Neural cell (in vitro differentiated cells): ENCODE results near the gene HS3ST3A1. TPM values are rescaled to one million over a fixed set of nuclear protein-coding genes. Genes with fewer than 3 reads are reported as not detected.

ENCODE experiments used
- H2AFZ ChIP-seq: fragments of 200-600, 300-800 bp; sonication (generic), shearing (Covaris generic); 2 replicates; pipeline ENCODE4 v1.6.0; 2014; ENCODE audit warnings: low read depth, mild to moderate bottlenecking, antibody characterized with exemption, low read length, moderate library complexity
- H3F3A ChIP-seq: fragments of 200-600 bp; shearing (Covaris generic); 2 replicates; pipeline ENCODE4 v1.6.1; 2016; ENCODE audit warnings: mild to moderate bottlenecking, moderate library complexity, mixed read lengths, antibody characterized with exemption, low read length; ENCODE audit not compliant: insufficient read depth, poor library complexity, severe bottlenecking
- H3K27ac ChIP-seq: fragments of 200-600, 300-800 bp; sonication (generic), shearing (Covaris generic); 2 replicates; pipeline ENCODE4 v1.5.1; 2014; ENCODE audit warnings: mild to moderate bottlenecking, low read length, moderate library complexity
- H3K27me3 ChIP-seq: fragments of 300-800, 200-600 bp; sonication (generic), shearing (Covaris generic); 2 replicates; pipeline ENCODE4 v1.6.0; 2014; ENCODE audit warnings: mild to moderate bottlenecking, low read depth, low read length, moderate library complexity; ENCODE audit not compliant: insufficient read depth
- H3K36me3 ChIP-seq: fragments of 300-800, 200-600 bp; sonication (generic), shearing (Covaris generic); 2 replicates; pipeline ENCODE4 v1.5.1; 2014; ENCODE audit warnings: mild to moderate bottlenecking, antibody characterized with exemption, low read length, moderate library complexity; ENCODE audit not compliant: insufficient read depth
- H3K4me2 ChIP-seq: fragments of 300-800, 200-600 bp; sonication (generic), shearing (Covaris generic); 2 replicates; pipeline ENCODE4 v1.6.0; 2014; ENCODE audit warnings: mild to moderate bottlenecking, low read length
- H3K4me3 ChIP-seq: fragments of 300-800, 200-600 bp; sonication (generic), shearing (Covaris generic); 2 replicates; pipeline ENCODE4 v1.5.1; 2014; ENCODE audit warnings: mild to moderate bottlenecking, low read length, moderate library complexity
- H3K79me2 ChIP-seq: fragments of 200-600 bp; shearing (Covaris generic); replicated peaks from 2 replicates; pipeline ENCODE4 v1.6.0; 2014; ENCODE audit warnings: mild to moderate bottlenecking, low read length, moderate library complexity; ENCODE audit not compliant: insufficient read depth
- H3K9ac ChIP-seq: fragments of 300-800, 200-600 bp; sonication (generic), shearing (Covaris generic); 2 replicates; pipeline ENCODE4 v1.6.1; 2016; ENCODE audit warnings: mild to moderate bottlenecking, low read length, mixed read lengths
- H3K9me2 ChIP-seq: fragments of 200-600 bp; shearing (Covaris generic); 2 replicates; pipeline ENCODE4 v1.6.1; 2016; ENCODE audit warnings: mild to moderate bottlenecking, low read length, mixed read lengths; ENCODE audit not compliant: insufficient read depth
- H3K9me3 ChIP-seq: fragments of 200-600, 300-800 bp; sonication (generic), shearing (Covaris generic); 2 replicates; pipeline ENCODE4 v1.6.1; 2016; ENCODE audit warnings: mild to moderate bottlenecking, mixed run types, low read length, moderate library complexity, mixed read lengths
- H4K20me1 ChIP-seq: fragments of 200-600 bp; shearing (Covaris generic); 2 replicates; pipeline ENCODE4 v1.6.1; 2016; ENCODE audit warnings: mild to moderate bottlenecking, mixed run types; ENCODE audit not compliant: insufficient read depth
- CTCF ChIP-seq: fragments of 450-650 bp; IDR thresholded peaks from 2 replicates; pipeline ENCODE4 v1.5.1; 2014; ENCODE audit warnings: antibody characterized with exemption, mild to moderate bottlenecking, moderate library complexity; ENCODE audit not compliant: poor library complexity, severe bottlenecking
- EP300 ChIP-seq: fragments of 450-650 bp; conservative IDR thresholded peaks from 2 replicates; pipeline ENCODE4 v1.6.1; 2014; ENCODE audit warnings: antibody characterized with exemption, mild to moderate bottlenecking, moderate library complexity; ENCODE audit not compliant: poor library complexity, severe bottlenecking
- MXI1 ChIP-seq: fragments of 450-650 bp; conservative IDR thresholded peaks from 2 replicates; pipeline ENCODE4 v1.6.1; 2014; ENCODE audit warnings: antibody characterized with exemption, mild to moderate bottlenecking; ENCODE audit not compliant: poor library complexity, severe bottlenecking
- POLR2AphosphoS5 ChIP-seq: IDR thresholded peaks from 2 replicates; pipeline ENCODE4 v1.6.1; 2012
- RAD21 ChIP-seq: fragments of 450-650 bp; conservative IDR thresholded peaks from 2 replicates; pipeline ENCODE4 v1.6.1; 2014; ENCODE audit warnings: antibody characterized with exemption, mild to moderate bottlenecking, moderate library complexity
- REST ChIP-seq: IDR thresholded peaks from 2 replicates; pipeline ENCODE4 v1.6.1; 2012; ENCODE audit warnings: borderline replicate concordance
- SMC3 ChIP-seq: fragments of 450-650 bp; conservative IDR thresholded peaks from 2 replicates; pipeline ENCODE4 v1.6.1; 2014; ENCODE audit warnings: antibody characterized with exemption, mild to moderate bottlenecking, moderate library complexity; ENCODE audit not compliant: poor library complexity
- TAF1 ChIP-seq: IDR thresholded peaks from 2 replicates; pipeline ENCODE4 v1.6.1; 2012; ENCODE audit warnings: low read depth
- polyA plus RNA-seq: library from polyadenylated mRNA; depleted of rRNA; stranded (reverse); fragments of >200 nt; gene quantifications from 2 replicates; pipeline ENCODE4 v1.2.3, GENCODE V29; 2014

Gene HS3ST3A1
- polyA plus RNA-seq, 1 donor from 2014 or later: 0.56 TPM

- TF ChIP-seq SMC3: no peak
- TF ChIP-seq CTCF: no peak
- no peak for TF ChIP-seq EP300
- no peak for TF ChIP-seq REST
- TF ChIP-seq TAF1: no peak
- no peak for TF ChIP-seq MXI1
- TF ChIP-seq RAD21: no peak
- TF ChIP-seq POLR2AphosphoS5: no peak
- no peaks in the 10 kb centered on the region for H3K9me2 ChIP-seq
- no peak overlapping the region for H3K9ac ChIP-seq
- no peaks in the 10 kb centered on the region for H3K79me2 ChIP-seq
- no peak overlapping the region for H2AFZ ChIP-seq
- no peaks in the 10 kb centered on the region for H3K9me3 ChIP-seq
- H3K27ac ChIP-seq: no peak overlapping the region
- no peaks in the 10 kb centered on the region for H3K27me3 ChIP-seq
- no peak overlapping the region for H3K4me3 ChIP-seq
- H4K20me1 ChIP-seq: no peaks in the 10 kb centered on the region
- no peaks in the 10 kb centered on the region for H3K36me3 ChIP-seq
- no peak overlapping the region for H3K4me2 ChIP-seq
- H3F3A ChIP-seq: no peaks in the 10 kb centered on the region
Observed at GRCh38 chr17:13589658-13590057, 12.1 kb downstream of the HS3ST3A1 start.

DNA sequence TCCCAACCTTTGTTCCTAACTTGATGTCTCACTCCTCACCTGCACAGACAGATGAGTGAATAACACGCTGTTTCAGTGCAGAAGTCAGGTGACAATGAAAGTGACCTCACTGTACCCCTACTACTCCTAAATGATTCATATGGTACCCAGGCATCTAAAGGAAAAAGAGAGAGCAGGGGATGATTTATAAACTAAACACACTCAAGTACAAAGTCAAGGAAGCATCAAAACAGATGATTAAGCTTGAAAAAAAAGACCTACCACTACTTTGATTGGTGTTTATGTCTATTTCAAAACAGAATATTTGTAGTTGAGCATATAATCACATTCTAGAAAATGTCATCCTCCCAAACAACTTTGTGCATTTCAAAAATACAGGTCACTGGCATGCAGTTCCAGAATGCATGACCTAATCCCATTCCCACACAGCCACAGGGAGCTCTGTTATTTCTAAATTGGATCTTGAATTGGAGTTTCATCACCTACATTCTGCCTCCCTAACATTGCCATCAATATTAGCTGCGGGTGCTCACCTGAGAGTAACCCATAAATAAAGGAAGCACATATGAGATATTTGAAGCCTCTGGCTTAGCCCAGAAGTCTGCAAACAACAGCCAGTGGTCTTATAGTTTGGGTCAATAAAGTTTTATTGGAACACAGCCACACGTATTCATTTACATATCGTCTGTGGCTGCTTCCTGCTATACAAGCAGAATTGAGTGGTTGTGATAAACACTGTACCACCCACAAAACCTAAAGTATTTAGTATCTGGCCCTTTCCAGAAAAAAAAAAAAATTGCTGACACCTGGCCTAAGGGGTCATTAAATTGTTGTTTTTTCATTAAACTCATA, 14.0 kb downstream of the HS3ST3A1 start:
- no peak overlapping the region for H3K4me2 ChIP-seq
- no peak overlapping the region for H2AFZ ChIP-seq
- no peak overlapping the region for H3K27ac ChIP-seq
- no peak for TF ChIP-seq CTCF
- no peak for TF ChIP-seq MXI1
- H3K9me3 ChIP-seq: no peaks in the 10 kb centered on the region
- H3K79me2 ChIP-seq: no peaks in the 10 kb centered on the region
- no peak overlapping the region for H3K9ac ChIP-seq
- no peaks in the 10 kb centered on the region for H4K20me1 ChIP-seq
- H3F3A ChIP-seq: no peaks in the 10 kb centered on the region
- no peaks in the 10 kb centered on the region for H3K27me3 ChIP-seq
- no peaks in the 10 kb centered on the region for H3K9me2 ChIP-seq
- no peaks in the 10 kb centered on the region for H3K36me3 ChIP-seq
- H3K4me3 ChIP-seq: no peak overlapping the region
